ENCODE results near the gene NOM1.

The NOM1 gene

DNA sequence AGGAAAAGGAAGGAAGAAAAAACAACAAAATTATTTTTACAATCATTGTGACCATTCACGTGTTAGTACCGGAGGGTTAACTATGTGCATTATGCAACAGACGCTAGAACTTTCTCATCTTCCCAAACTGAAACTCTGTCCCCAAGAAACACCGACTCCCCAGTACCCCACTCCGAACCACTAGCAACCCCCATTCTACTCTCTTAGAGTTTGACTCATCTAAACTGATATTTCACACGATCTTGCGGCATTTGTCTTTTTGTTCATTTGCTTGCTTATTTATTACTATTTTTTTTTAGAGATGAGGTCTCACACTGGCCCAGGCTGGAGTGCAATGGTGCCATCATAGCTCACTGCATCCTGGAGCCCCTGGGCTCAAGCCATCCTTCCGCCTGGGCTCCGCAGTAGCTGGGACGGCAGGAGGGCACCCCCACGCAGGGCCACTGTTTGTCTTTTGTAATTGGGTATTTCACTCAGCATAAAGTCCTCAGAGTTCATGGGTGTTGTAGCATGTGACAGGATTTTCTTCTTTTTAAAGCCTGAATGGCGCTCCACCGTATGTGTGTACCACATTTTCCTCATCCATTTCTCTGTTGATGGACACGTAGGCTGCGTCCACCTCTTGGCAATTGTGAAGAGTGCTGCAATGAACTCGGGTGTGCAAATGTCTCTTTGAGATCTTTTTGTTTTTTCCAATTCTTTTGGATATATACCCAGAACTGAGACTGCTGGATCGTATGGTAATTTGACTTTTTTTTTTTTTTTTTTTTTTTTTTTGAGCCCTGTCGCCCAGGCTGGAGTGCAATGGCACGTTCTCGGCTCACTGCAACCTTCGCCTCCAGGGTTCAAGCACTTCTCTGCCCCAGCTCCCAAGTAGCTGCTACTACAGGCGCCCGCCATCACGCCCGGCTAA lies 51.5 kb downstream of the NOM1 start:
- TF ChIP-seq, protein P1, sequence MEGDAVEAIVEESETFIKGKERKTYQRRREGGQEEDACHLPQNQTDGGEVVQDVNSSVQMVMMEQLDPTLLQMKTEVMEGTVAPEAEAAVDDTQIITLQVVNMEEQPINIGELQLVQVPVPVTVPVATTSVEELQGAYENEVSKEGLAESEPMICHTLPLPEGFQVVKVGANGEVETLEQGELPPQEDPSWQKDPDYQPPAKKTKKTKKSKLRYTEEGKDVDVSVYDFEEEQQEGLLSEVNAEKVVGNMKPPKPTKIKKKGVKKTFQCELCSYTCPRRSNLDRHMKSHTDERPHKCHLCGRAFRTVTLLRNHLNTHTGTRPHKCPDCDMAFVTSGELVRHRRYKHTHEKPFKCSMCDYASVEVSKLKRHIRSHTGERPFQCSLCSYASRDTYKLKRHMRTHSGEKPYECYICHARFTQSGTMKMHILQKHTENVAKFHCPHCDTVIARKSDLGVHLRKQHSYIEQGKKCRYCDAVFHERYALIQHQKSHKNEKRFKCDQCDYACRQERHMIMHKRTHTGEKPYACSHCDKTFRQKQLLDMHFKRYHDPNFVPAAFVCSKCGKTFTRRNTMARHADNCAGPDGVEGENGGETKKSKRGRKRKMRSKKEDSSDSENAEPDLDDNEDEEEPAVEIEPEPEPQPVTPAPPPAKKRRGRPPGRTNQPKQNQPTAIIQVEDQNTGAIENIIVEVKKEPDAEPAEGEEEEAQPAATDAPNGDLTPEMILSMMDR (IDR thresholded peaks at IDR 0.05) = no peak
- Histone ChIP-seq H3K4me1 (ENCODE audit: control insufficient read depth in 1 of 2, insufficient read depth in 1 of 2, low read depth in 1 of 2, low read length in 1 of 2) (peaks cover 48 to 65% of the 10 kb centered on the region in 2 experiments), H3K9me3 (no peaks in the 10 kb centered on the region), H3K36me3 (no peaks in the 10 kb centered on the region), H3K4me3 (ENCODE audit: low read depth in 1 of 2, low read length in 1 of 2) (peak overlapping the region; percentile 56 to 70), H3K27ac (no peak overlapping the region), H3K27me3 (peaks cover 78% of the 10 kb centered on the region)

DNA sequence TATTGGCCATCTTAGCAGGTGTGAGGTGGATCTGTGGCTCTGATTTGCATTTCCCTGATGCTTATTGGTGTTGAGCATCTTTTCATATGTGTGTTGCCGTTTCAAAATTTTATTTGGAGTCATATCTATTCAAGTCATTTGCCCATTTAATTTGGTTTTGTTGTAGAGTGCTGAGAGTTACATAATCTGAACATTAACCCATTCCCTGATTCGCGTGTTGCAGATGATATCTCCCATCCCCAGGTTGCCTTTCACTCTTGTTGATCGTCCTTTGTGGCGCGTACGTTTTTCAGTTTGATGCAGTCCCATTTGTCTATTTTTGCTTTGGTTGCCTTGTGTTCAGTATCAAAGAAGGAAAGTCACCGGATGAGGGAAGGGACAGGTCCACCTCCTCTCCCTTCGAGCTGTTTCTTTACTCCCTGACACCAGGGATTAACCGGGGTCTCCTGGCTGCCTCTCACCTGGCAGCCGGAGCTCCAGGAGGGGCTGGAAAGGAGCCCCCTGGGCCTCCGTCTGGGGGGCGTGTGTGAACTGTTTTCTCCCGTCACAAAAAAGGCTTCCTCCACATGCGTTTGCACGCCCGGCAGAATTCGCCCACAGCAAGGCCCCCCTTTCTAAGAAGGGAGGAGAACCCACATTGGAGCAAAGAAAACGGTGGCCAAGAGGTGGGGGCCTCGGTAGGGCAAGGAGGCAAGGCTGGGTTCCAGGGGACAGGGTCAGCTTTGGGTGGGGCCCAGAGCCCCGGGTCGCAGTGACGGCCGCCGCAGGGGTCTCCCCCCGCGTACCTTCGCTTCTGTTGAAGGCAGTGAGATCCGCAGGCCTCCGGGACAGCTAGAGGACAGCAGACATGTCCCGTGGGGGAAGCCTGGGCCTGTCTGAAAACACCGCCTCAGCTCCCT lies 52.7 kb downstream of the NOM1 start:
- TF ChIP-seq, protein P1 (IDR thresholded peaks at IDR 0.05) = no peak
- Histone ChIP-seq H3K36me3 (no peaks in the 10 kb centered on the region), H3K4me1 (ENCODE audit: control insufficient read depth in 1 of 2, insufficient read depth in 1 of 2, low read depth in 1 of 2, low read length in 1 of 2) (peaks cover 58 to 72% of the 10 kb centered on the region in 2 experiments)

DNA sequence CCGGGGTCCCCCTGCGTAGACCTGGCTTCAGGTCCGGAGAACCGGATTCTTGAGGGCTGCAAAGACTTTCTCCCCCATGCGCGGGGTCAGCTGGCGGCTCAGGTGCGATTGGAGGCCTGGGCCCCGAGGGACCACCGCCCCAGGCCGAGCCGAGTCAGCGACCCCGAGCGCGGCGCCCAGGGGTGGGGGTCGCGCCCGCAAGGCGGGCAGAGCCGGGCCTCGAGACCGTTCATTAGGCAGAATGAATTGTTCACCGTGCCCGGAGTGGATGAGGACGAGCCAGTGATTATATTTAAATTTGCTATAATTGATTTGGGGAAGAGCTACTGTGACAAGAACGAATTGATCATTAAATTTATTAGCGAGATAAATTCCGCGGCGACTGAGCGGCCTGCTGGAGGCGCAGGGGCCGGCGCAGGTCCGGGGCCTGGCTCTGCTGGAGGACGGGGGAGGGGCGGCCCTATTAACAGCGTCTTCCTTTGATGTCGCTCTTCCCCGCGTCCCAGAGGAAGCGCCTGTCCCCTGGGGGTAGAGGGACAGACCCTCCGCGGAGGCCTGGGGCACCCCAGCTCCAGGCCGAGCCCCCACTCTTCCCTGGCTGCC lies 53.4 kb downstream of the NOM1 start:
- Histone ChIP-seq H3K27me3 (peaks cover 96% of the 10 kb centered on the region), H3K4me1 (ENCODE audit: control insufficient read depth in 1 of 2, insufficient read depth in 1 of 2, low read depth in 1 of 2, low read length in 1 of 2) (peaks cover 66 to 78% of the 10 kb centered on the region in 2 experiments), H3K27ac (no peak overlapping the region), H3K4me3 (ENCODE audit: low read depth in 1 of 2, low read length in 1 of 2) (no peak overlapping the region), H3K9me3 (no peaks in the 10 kb centered on the region), H3K36me3 (no peaks in the 10 kb centered on the region)
- TF ChIP-seq, protein P1 (IDR thresholded peaks at IDR 0.05) = no peak

More for the DNA sequence above, 52.7 kb downstream of the NOM1 start:
- H3K4me3 ChIP-seq (ENCODE audit: low read depth in 1 of 2, low read length in 1 of 2) = no peak overlapping the region
- H3K27me3 ChIP-seq = peaks cover 89% of the 10 kb centered on the region
- H3K9me3 ChIP-seq = no peaks in the 10 kb centered on the region
- H3K27ac ChIP-seq = no peak overlapping the region

DNA sequence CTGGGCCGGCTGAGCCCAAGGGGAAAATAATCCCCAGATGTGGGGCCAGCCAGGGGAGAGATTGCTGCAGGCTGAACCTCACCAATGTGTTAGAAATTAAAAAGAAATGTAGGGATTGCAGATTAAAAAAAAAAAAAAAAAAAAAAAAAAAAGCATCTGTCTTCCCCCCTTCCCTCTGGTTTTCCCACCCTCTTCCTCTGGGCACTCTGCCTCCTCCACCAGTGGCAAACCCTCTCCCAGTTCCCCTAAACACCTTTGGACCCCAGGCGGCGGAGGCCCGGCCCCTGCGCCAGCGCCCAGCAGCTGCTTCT lies 53.9 kb downstream of the NOM1 start:
- Histone ChIP-seq H3K4me3 (ENCODE audit: low read depth in 1 of 2, low read length in 1 of 2) (peak overlapping the region in 1 of 2 experiments; percentile 65), H3K27ac (no peak overlapping the region), H3K27me3 (peaks cover 96% of the 10 kb centered on the region), H3K9me3 (no peaks in the 10 kb centered on the region), H3K36me3 (no peaks in the 10 kb centered on the region), H3K4me1 (ENCODE audit: control insufficient read depth in 1 of 2, insufficient read depth in 1 of 2, low read depth in 1 of 2, low read length in 1 of 2) (peaks cover 69 to 82% of the 10 kb centered on the region in 2 experiments)
- TF ChIP-seq, protein P1 (IDR thresholded peaks at IDR 0.05) = no peak

DNA sequence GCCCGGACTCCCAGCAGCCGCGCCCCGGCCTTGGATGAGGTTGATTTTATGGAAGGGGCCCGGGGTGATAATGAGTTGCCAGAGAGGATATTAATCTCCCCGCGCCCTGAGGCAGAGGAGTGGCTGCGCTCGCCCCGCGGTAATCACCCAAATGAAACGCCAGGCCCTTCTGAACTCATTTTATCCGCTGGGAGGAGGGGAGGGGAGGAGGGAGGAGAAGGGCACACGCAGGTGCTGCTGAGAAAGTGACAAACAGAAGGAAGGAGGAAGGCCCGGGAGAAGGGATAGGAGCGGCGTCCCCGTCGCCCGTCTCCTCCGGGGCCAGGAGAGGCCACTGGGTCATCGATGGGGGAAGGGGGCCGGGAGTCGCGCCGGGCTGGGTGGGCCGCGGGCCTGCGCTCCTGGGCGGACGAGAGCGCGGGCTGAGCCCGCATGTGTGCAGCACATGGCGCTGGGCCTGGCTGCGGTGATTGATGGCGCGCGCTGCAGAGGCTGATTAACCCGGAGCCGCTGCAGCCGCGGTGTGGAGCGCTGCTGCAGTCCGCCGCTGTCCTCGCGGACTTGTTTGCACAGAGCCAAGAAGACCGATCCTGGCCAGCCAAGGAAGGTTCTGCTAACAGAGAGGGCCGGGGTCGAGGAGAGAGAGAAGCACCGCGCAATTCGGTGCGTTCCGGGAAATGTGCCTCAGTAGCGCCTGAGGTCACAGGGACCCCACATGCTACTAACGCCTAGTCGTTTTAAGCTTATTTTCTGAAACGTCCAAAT lies 54.4 kb downstream of the NOM1 start:
- TF ChIP-seq, protein P1 (IDR thresholded peaks at IDR 0.05) = no peak
- H3K4me3 ChIP-seq (ENCODE audit: low read depth in 1 of 2, low read length in 1 of 2) = peak overlapping the region; percentile 18 to 65
- H3K9me3 ChIP-seq = no peaks in the 10 kb centered on the region
- H3K27ac ChIP-seq = no peak overlapping the region
- H3K4me1 ChIP-seq (ENCODE audit: control insufficient read depth in 1 of 2, insufficient read depth in 1 of 2, low read depth in 1 of 2, low read length in 1 of 2) = peaks cover 67 to 81% of the 10 kb centered on the region in 2 experiments
- no peaks in the 10 kb centered on the region for H3K36me3 ChIP-seq
- peaks cover 96% of the 10 kb centered on the region for H3K27me3 ChIP-seq
